CD14-positive monocyte (primary cell): ENCODE data around the gene CAPN8. TPM values are rescaled to one million over a fixed set of nuclear protein-coding genes. Genes with fewer than 3 reads are reported as not detected.

Source experiments
- DNase-seq, 3 donors: peaks; one replicate each; pipeline ENCODE4 v3.0.0-alpha.2; 2011 to 2022
- H2AFZ ChIP-seq: 2 replicates; pipeline ENCODE4 v1.6.0; 2012; ENCODE audit warnings: mild to moderate bottlenecking, low read depth, low read length, inconsistent platforms; ENCODE audit not compliant: insufficient read depth, poor library complexity, severe bottlenecking
- H3K27ac ChIP-seq, 2 donors: 1 replicate in 1 of 2; 2 replicates in 1 of 2; pipeline ENCODE4 v1.5.1; 2012 to 2013; ENCODE audit warnings: low read length in 2 of 2, control low read depth in 1 of 2, inconsistent platforms in 1 of 2, low read depth in 1 of 2, mild to moderate bottlenecking in 1 of 2
- H3K27me3 ChIP-seq, 2 donors: one replicate each; pipeline versions ENCODE4 v1.6.0 to v1.6.1; 2011 to 2013; ENCODE audit warnings: low read length in 2 of 2; ENCODE audit not compliant: control insufficient read depth in 2 of 2, insufficient read depth in 2 of 2
- H3K36me3 ChIP-seq, 2 donors: replicated peaks in 1 of 2; 1 replicate in 1 of 2; 2 replicates in 1 of 2; pipeline versions ENCODE4 v1.5.1 to v1.6.1; 2012 to 2013; ENCODE audit warnings: low read length in 2 of 2, control low read depth in 1 of 2, inconsistent platforms in 1 of 2, mild to moderate bottlenecking in 1 of 2; ENCODE audit not compliant: insufficient read depth in 2 of 2, control insufficient read depth in 1 of 2
- H3K4me1 ChIP-seq, 2 donors: 1 replicate in 1 of 2; 2 replicates in 1 of 2; pipeline versions ENCODE4 v1.5.1 to v1.6.1; 2012 to 2013; ENCODE audit warnings: low read length in 2 of 2, control low read depth in 1 of 2, inconsistent platforms in 1 of 2, mild to moderate bottlenecking in 1 of 2, moderate library complexity in 1 of 2; ENCODE audit not compliant: insufficient read depth in 2 of 2, control insufficient read depth in 1 of 2
- H3K4me2 ChIP-seq: replicated peaks from 2 replicates; pipeline ENCODE3; 2012; ENCODE audit warnings: low read length, moderate library complexity, mild to moderate bottlenecking; ENCODE audit not compliant: poor library complexity, severe bottlenecking; ENCODE audit errors: extremely low read depth
- H3K4me3 ChIP-seq, 3 experiments: fragments of 200-600 bp in 1 of 3; sonication (generic) in 1 of 3; replicated peaks in 1 of 3; 1 replicate in 2 of 3; 2 replicates in 1 of 3; pipeline ENCODE4 v1.5.1; 2011 to 2013; ENCODE audit warnings: low read length in 3 of 3, mild to moderate bottlenecking in 3 of 3, control low read depth in 2 of 3, low read depth in 2 of 3, inconsistent platforms in 1 of 3, moderate library complexity in 1 of 3
- H3K79me2 ChIP-seq: 2 replicates; pipeline ENCODE4 v1.6.0; 2012; ENCODE audit warnings: mild to moderate bottlenecking, control low read depth, inconsistent platforms, low read length, moderate library complexity; ENCODE audit not compliant: insufficient read depth
- H3K9ac ChIP-seq: 2 replicates; pipeline ENCODE4 v1.6.0; 2017; ENCODE audit warnings: low read length, mild to moderate bottlenecking; ENCODE audit not compliant: insufficient read depth, poor library complexity, severe bottlenecking
- H3K9me3 ChIP-seq, 2 donors: replicated peaks in 1 of 2; 1 replicate in 1 of 2; 2 replicates in 1 of 2; pipeline versions ENCODE4 v1.5.1 to v1.6.1; 2012 to 2013; ENCODE audit warnings: low read length in 2 of 2, control low read depth in 1 of 2; ENCODE audit not compliant: control insufficient read depth in 1 of 2, insufficient read depth in 1 of 2
- H4K20me1 ChIP-seq: 2 replicates; pipeline ENCODE4 v1.6.0; 2012; ENCODE audit warnings: mild to moderate bottlenecking, low read length, control low read depth, moderate library complexity; ENCODE audit not compliant: insufficient read depth
- H3K27ac Mint-ChIP-seq, 7 donors: one replicate each; pipeline ENCODE4 v1.8.0; 2020; ENCODE audit warnings: mild to moderate bottlenecking in 7 of 7, mixed read lengths in 7 of 7, moderate library complexity in 6 of 7, inconsistent platforms in 2 of 7
- H3K27me3 Mint-ChIP-seq, 3 donors: one replicate each; pipeline ENCODE4 v1.8.0; 2021 to 2022; ENCODE audit warnings: low read depth in 3 of 3, mild to moderate bottlenecking in 3 of 3, mixed read lengths in 3 of 3, moderate library complexity in 3 of 3, inconsistent platforms in 1 of 3
- H3K36me3 Mint-ChIP-seq, 2 donors: one replicate each; pipeline ENCODE4 v1.8.0; 2020; ENCODE audit warnings: mixed read lengths in 2 of 2, inconsistent platforms in 1 of 2, mild to moderate bottlenecking in 1 of 2
- H3K4me1 Mint-ChIP-seq: one replicate; pipeline ENCODE4 v1.8.0; 2020; ENCODE audit warnings: mild to moderate bottlenecking, mixed read lengths
- H3K4me3 Mint-ChIP-seq, 2 donors: one replicate each; pipeline ENCODE4 v1.8.0; 2020; ENCODE audit warnings: mild to moderate bottlenecking in 2 of 2, mixed read lengths in 2 of 2, moderate library complexity in 1 of 2
- H3K9me3 Mint-ChIP-seq, 7 donors: one replicate each; pipeline ENCODE4 v1.8.0; 2020 to 2022; ENCODE audit warnings: mixed read lengths in 7 of 7, mild to moderate bottlenecking in 6 of 7, moderate library complexity in 6 of 7, inconsistent platforms in 2 of 7
- CTCF ChIP-seq: fragments of 200-600 bp; IDR thresholded peaks from one replicate; pipeline ENCODE4 v1.8.0; 2022; ENCODE audit warnings: antibody characterized with exemption, mild to moderate bottlenecking
- WGBS: methylation state at CpG from one replicate; pipeline ENCODE4 v1.1.5; 2013; ENCODE audit warnings: missing lambda C conversion rate; ENCODE audit not compliant: insufficient coverage; 5-methylcytosine and 5-hydroxymethylcytosine counted together
- intact Hi-C, 2 donors: fragments of 100-400 bp; cut with micrococcal nuclease; formaldehyde crosslinking; loops; one replicate each; pipeline versions ENCODE4 v1.15.0 to v1.15.1; 2023
- polyA plus RNA-seq, 3 donors: library from polyadenylated mRNA; depleted of rRNA in 1 of 3; unstranded in 2 of 3; stranded (reverse) in 1 of 3; fragments of 300-500 nt in 2 of 3; fragments of >200 nt in 1 of 3; fragmentation: Illumina TruSeq in 2 of 3; gene quantifications; 1 replicate in 2 of 3; 2 replicates in 1 of 3; pipeline ENCODE4 v1.2.3, GENCODE V29; 2012 to 2021

Gene CAPN8
- polyA plus RNA-seq, 3 donors, result 0.40 TPM; not detected in 2

- no peak overlapping the region for H3K4me3 ChIP-seq
- no peak overlapping the region for H3K4me2 ChIP-seq
- 96% methylated on average over 5 of the region's 7 CpGs for WGBS
- DNase-seq, result no peak
- no peaks in the 10 kb centered on the region for H3K4me1 ChIP-seq
- H3K9ac ChIP-seq, result no peak overlapping the region
- Mint-ChIP-seq H3K4me3 (no peak overlapping the region), H3K27me3 (peaks cover 2 to 5% (median 2%) of the 10 kb centered on the region in 3 donors), H3K4me1 (peaks cover 6% of the 10 kb centered on the region), H3K27ac (no peak overlapping the region), H3K36me3 (no peaks in the 10 kb centered on the region), H3K9me3 (peaks cover 10 to 26% (median 16%) of the 10 kb centered on the region in 7 donors)
- peaks cover 8 to 9% of the 10 kb centered on the region in 2 donors for H3K9me3 ChIP-seq
- no peaks in the 10 kb centered on the region for H3K27me3 ChIP-seq
- no peaks in the 10 kb centered on the region for H4K20me1 ChIP-seq
- no peak for TF ChIP-seq CTCF
- H2AFZ ChIP-seq, result no peak overlapping the region
- H3K27ac ChIP-seq, result no peak overlapping the region
- intact Hi-C loops, result no loop called here
- H3K79me2 ChIP-seq, result no peaks in the 10 kb centered on the region
- H3K36me3 ChIP-seq, result no peaks in the 10 kb centered on the region
Observed at GRCh38 chr1:223642237-223642636, 23.3 kb downstream of the CAPN8 start.

GRCh38 chr1:223641523-223642039, 23.9 kb downstream of the CAPN8 start:
- no peak overlapping the region for H3K4me3 Mint-ChIP-seq

More at GRCh38 chr1:223641523-223642039, 23.9 kb downstream of the CAPN8 start:
- H2AFZ ChIP-seq, result no peak overlapping the region
- no peaks in the 10 kb centered on the region for H3K4me1 ChIP-seq
- Mint-ChIP-seq H3K36me3 (no peaks in the 10 kb centered on the region), H3K4me1 (peaks cover 6% of the 10 kb centered on the region), H3K27ac (peak overlapping the region in 1 of 7 donors; percentile 24), H3K9me3 (peaks cover 13 to 32% (median 18%) of the 10 kb centered on the region in 7 donors), H3K27me3 (peaks cover 5 to 6% (median 5%) of the 10 kb centered on the region in 3 donors)
- H4K20me1 ChIP-seq, result no peaks in the 10 kb centered on the region
- no peak overlapping the region for H3K4me3 ChIP-seq
- no peaks in the 10 kb centered on the region for H3K36me3 ChIP-seq
- no peak for TF ChIP-seq CTCF
- no peak overlapping the region for H3K27ac ChIP-seq
- H3K9ac ChIP-seq, result no peak overlapping the region
- no peak for DNase-seq
- H3K27me3 ChIP-seq, result no peaks in the 10 kb centered on the region
- no peaks in the 10 kb centered on the region for H3K79me2 ChIP-seq
- H3K4me2 ChIP-seq, result no peak overlapping the region
- H3K9me3 ChIP-seq, result peaks cover 8 to 9% of the 10 kb centered on the region in 2 donors
- WGBS, result 88% methylated on average over 2 of the region's 7 CpGs
- intact Hi-C loops, result no loop called here
